Measurements from ENCODE around the gene MRPS22. TPM values are rescaled to one million over a fixed set of nuclear protein-coding genes. Genes with fewer than 3 reads are reported as not detected.
A peak's percentile ranks its signal among the peaks of the same experiment; 100 is the strongest.

The MRPS22 gene
- total and polyA plus RNA-seq, 2 experiments from 2014 or later: 63.4 to 89.2 TPM

- TF ChIP-seq CTCF (IDR thresholded peaks at IDR 0.05; ENCODE audit: low read depth, low read length): no peak
- H3K36me3 ChIP-seq: no peaks in the 10 kb centered on the region
- H3K4me1 ChIP-seq (ENCODE audit: low read depth): no peaks in the 10 kb centered on the region
- no peak overlapping the region for H3K4me3 ChIP-seq
- no peak for DNase-seq (ENCODE audit: low read depth in 1 of 2, low spot score in 1 of 2)
- peaks cover 16% of the 10 kb centered on the region for H3K27me3 ChIP-seq
- no peaks in the 10 kb centered on the region for H3K9me3 ChIP-seq (ENCODE audit: low read depth)
- no peak overlapping the region for H3K27ac ChIP-seq
Measured at GRCh38 chr3:139317660-139318430, 26.0 kb upstream of the MRPS22 start.

GRCh38 chr3:139318431-139318816 is 25.4 kb upstream of the MRPS22 start:
- TF ChIP-seq CTCF (IDR thresholded peaks at IDR 0.05; ENCODE audit: low read depth, low read length): no peak
- H3K27ac ChIP-seq: no peak overlapping the region

GRCh38 chr3:139318826-139319225 is 25.0 kb upstream of the MRPS22 start:
- Histone ChIP-seq H3K9me3 (ENCODE audit: low read depth) (no peaks in the 10 kb centered on the region), H3K27me3 (peaks cover 25% of the 10 kb centered on the region), H3K36me3 (no peaks in the 10 kb centered on the region), H3K27ac (no peak overlapping the region), H3K4me3 (no peak overlapping the region), H3K4me1 (ENCODE audit: low read depth) (no peaks in the 10 kb centered on the region)
- TF ChIP-seq CTCF (IDR thresholded peaks at IDR 0.05; ENCODE audit: low read depth, low read length): no peak
- DNase-seq (ENCODE audit: low read depth in 1 of 2, low spot score in 1 of 2): no peak

More at GRCh38 chr3:139318431-139318816, 25.4 kb upstream of the MRPS22 start:
- Histone ChIP-seq H3K4me3 (no peak overlapping the region), H3K4me1 (ENCODE audit: low read depth) (no peaks in the 10 kb centered on the region), H3K27me3 (peaks cover 22% of the 10 kb centered on the region), H3K36me3 (no peaks in the 10 kb centered on the region), H3K9me3 (ENCODE audit: low read depth) (no peaks in the 10 kb centered on the region)
- peak in 1 of 2 donors; percentile 34 for DNase-seq (ENCODE audit: low read depth in 1 of 2, low spot score in 1 of 2)

- H3K27ac ChIP-seq: no peak overlapping the region
- H3K4me3 ChIP-seq: no peak overlapping the region
- peak; percentile 62 for TF ChIP-seq CTCF (IDR thresholded peaks at IDR 0.05; ENCODE audit: low read depth, low read length)
- H3K4me1 ChIP-seq (ENCODE audit: low read depth): no peaks in the 10 kb centered on the region
- H3K9me3 ChIP-seq (ENCODE audit: low read depth): no peaks in the 10 kb centered on the region
- peak; percentile 43 to 46 for DNase-seq (ENCODE audit: low read depth in 1 of 2, low spot score in 1 of 2)
- peaks cover 25% of the 10 kb centered on the region for H3K27me3 ChIP-seq
- H3K36me3 ChIP-seq: no peaks in the 10 kb centered on the region
Measured at GRCh38 chr3:139319428-139320402, 24.1 kb upstream of the MRPS22 start.

- no peaks in the 10 kb centered on the region for H3K36me3 ChIP-seq
- no peaks in the 10 kb centered on the region for H3K4me1 ChIP-seq (ENCODE audit: low read depth)
- DNase-seq (ENCODE audit: low read depth in 1 of 2, low spot score in 1 of 2): no peak
- H3K27me3 ChIP-seq: peaks cover 25% of the 10 kb centered on the region
- TF ChIP-seq CTCF (IDR thresholded peaks at IDR 0.05; ENCODE audit: low read depth, low read length): no peak
- H3K9me3 ChIP-seq (ENCODE audit: low read depth): no peaks in the 10 kb centered on the region
- H3K27ac ChIP-seq: no peak overlapping the region
- no peak overlapping the region for H3K4me3 ChIP-seq
Measured at GRCh38 chr3:139320551-139321309, 23.1 kb upstream of the MRPS22 start.
